A673 (cell line): ENCODE data around the gene ABI1.

Source experiments
- CTCF ChIP-seq: fragments of 300-800, 200-600 bp; sonication (generic); conservative IDR thresholded peaks from 2 replicates; pipeline ENCODE4 v1.5.1; 2017; ENCODE audit warnings: low read depth, mild to moderate bottlenecking, antibody characterized with exemption, low read length, moderate library complexity, mixed read lengths
- EZH2 ChIP-seq: fragments of 200-600 bp; sonication (generic); IDR thresholded peaks from 2 replicates; pipeline ENCODE4 v1.6.1; 2017; ENCODE audit warnings: borderline replicate concordance, low read depth, mild to moderate bottlenecking, mixed read lengths, antibody characterized with exemption, low read length; ENCODE audit not compliant: poor library complexity, severe bottlenecking

DNA sequence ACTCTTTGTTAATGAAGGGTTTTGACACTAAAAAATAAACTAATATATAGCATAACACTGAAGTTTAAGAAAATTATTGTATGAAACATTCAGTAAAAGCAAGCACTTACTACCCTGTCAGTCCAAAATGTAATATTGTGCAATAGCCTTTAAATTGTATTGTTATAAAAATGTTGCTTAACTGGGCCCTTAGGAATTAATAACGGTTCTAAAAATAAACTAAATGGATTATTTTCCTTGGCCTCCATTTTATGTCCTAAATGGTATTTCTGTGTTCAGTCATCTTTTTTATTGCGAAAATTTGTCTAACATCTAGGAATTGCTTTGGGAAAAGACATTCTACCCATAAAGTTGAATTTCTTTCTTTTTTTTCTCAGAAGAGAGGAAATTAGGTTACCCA is 49.0 kb upstream of the ABI1 start:
- TF ChIP-seq CTCF (no peak), EZH2 (no peak)
